ENCODE measurements around the gene SFI1. TPM values are rescaled to one million over a fixed set of nuclear protein-coding genes. Genes with fewer than 3 reads are reported as not detected.

Gene SFI1
- total and polyA plus RNA-seq, 2 of the 8 experiments (the other 6 are each of a cell fraction or from before 2014, with no cell fraction given) = 10.4 to 30.1 TPM

GRCh38 chr22:31652911-31653684 lies 156.8 kb downstream of the SFI1 start (continued):
- TF ChIP-seq JUND (IDR thresholded peaks at IDR 0.05; ENCODE audit: low read length) (no peak), RBBP5 (IDR thresholded peaks at IDR 0.05; ENCODE audit: borderline replicate concordance, low read depth, low read length) (no peak), SUZ12 (IDR thresholded peaks at IDR 0.05; ENCODE audit: low read length) (no peak)
